Prostate gland (tissue), 2 donors: ENCODE data around the gene SLC29A2.

Experiments
- CTCF ChIP-seq, 4 experiments: fragments of 200-600 bp in 2 of 4; fragments of 450-650 bp in 2 of 4; sonication (generic) in 2 of 4; IDR thresholded peaks; 1 replicate in 3 of 4; 2 replicates in 1 of 4; pipeline ENCODE4 v1.5.1; 2016 to 2019; ENCODE audit warnings: antibody characterized with exemption in 4 of 4, mild to moderate bottlenecking in 2 of 4, moderate library complexity in 2 of 4
- POLR2A ChIP-seq: fragments of 450-650 bp; IDR thresholded peaks from one replicate; pipeline ENCODE4 v1.6.1; 2016; ENCODE audit warnings: antibody characterized with exemption, mild to moderate bottlenecking

- TF ChIP-seq CTCF (IDR thresholded peaks at IDR 0.05) (no peak), POLR2A (no peak)
These were observed 42.3 kb downstream of the SLC29A2 start for GRCh38 chr11:66329165-66329673.
